ENCODE measurements around the gene SMIM10. TPM values are rescaled to one million over a fixed set of nuclear protein-coding genes. Genes with fewer than 3 reads are reported as not detected.

Gene SMIM10
- total RNA-seq, 1 experiment from 2014 or later: not detected

GRCh38 chrX:135009057-135009610 lies 18.3 kb downstream of the SMIM10 start:
- BruUV-seq (replicated peaks): no TSS peak
- no peak for DNase-seq (ENCODE audit: low spot score)
- H3K4me1 ChIP-seq (ENCODE audit: insufficient read depth, low read length, poor library complexity, severe bottlenecking): no peaks in the 10 kb centered on the region
- intact Hi-C loops (cut with micrococcal nuclease; ENCODE audit: unreplicated experiment): no loop called here
- H3K27me3 ChIP-seq (replicated peaks; ENCODE audit: insufficient read depth, low read depth, low read length, poor library complexity): no peaks in the 10 kb centered on the region
- no peaks in the 10 kb centered on the region for H3K36me3 ChIP-seq (ENCODE audit: insufficient read depth, low read length, poor library complexity, severe bottlenecking)
- no peaks in the 10 kb centered on the region for H3K9me3 ChIP-seq (ENCODE audit: low read depth, low read length, poor library complexity, severe bottlenecking)
- ChIA-PET POLR2A (ENCODE audit: low non-redundant PET) (no interaction called here), CTCF (no interaction called here)
- TF ChIP-seq CTCF (conservative IDR thresholded peaks at IDR 0.05; ENCODE audit: low read depth, low read length) (no peak), EZH2 (IDR thresholded peaks at IDR 0.05; ENCODE audit: borderline replicate concordance, low read depth, low read length, poor library complexity, severe bottlenecking) (no peak)
- H3K27ac ChIP-seq (ENCODE audit: low read depth, low read length, poor library complexity, severe bottlenecking): no peak overlapping the region
- H3K4me3 ChIP-seq (ENCODE audit: low read depth, low read length, poor library complexity, severe bottlenecking): no peak overlapping the region

GRCh38 chrX:135009838-135010237 lies 19.0 kb downstream of the SMIM10 start:
- H3K27me3 ChIP-seq (replicated peaks; ENCODE audit: insufficient read depth, low read depth, low read length, poor library complexity): no peaks in the 10 kb centered on the region
- POLR2A ChIA-PET (ENCODE audit: low non-redundant PET): no interaction called here
- no peaks in the 10 kb centered on the region for H3K9me3 ChIP-seq (ENCODE audit: low read depth, low read length, poor library complexity, severe bottlenecking)
- TF ChIP-seq EZH2 (IDR thresholded peaks at IDR 0.05; ENCODE audit: borderline replicate concordance, low read depth, low read length, poor library complexity, severe bottlenecking): no peak
- no peak for TF ChIP-seq CTCF (conservative IDR thresholded peaks at IDR 0.05; ENCODE audit: low read depth, low read length)
- H3K36me3 ChIP-seq (ENCODE audit: insufficient read depth, low read length, poor library complexity, severe bottlenecking): no peaks in the 10 kb centered on the region
- no peak overlapping the region for H3K4me3 ChIP-seq (ENCODE audit: low read depth, low read length, poor library complexity, severe bottlenecking)
- no peak overlapping the region for H3K27ac ChIP-seq (ENCODE audit: low read depth, low read length, poor library complexity, severe bottlenecking)
- intact Hi-C loops (cut with micrococcal nuclease; ENCODE audit: unreplicated experiment): no loop called here
- CTCF ChIA-PET: no interaction called here
- no peak for DNase-seq (ENCODE audit: low spot score)
- H3K4me1 ChIP-seq (ENCODE audit: insufficient read depth, low read length, poor library complexity, severe bottlenecking): no peaks in the 10 kb centered on the region
- no TSS peak for BruUV-seq (replicated peaks)

- POLR2A ChIA-PET (ENCODE audit: low non-redundant PET): no interaction called here
- H3K4me1 ChIP-seq (ENCODE audit: insufficient read depth, low read length, poor library complexity, severe bottlenecking): no peaks in the 10 kb centered on the region
- CTCF ChIA-PET: no interaction called here
- TF ChIP-seq EZH2 (IDR thresholded peaks at IDR 0.05; ENCODE audit: borderline replicate concordance, low read depth, low read length, poor library complexity, severe bottlenecking) (no peak), CTCF (conservative IDR thresholded peaks at IDR 0.05; ENCODE audit: low read depth, low read length) (no peak)
- H3K27ac ChIP-seq (ENCODE audit: low read depth, low read length, poor library complexity, severe bottlenecking): no peak overlapping the region
- no TSS peak for BruUV-seq (replicated peaks)
- no peaks in the 10 kb centered on the region for H3K36me3 ChIP-seq (ENCODE audit: insufficient read depth, low read length, poor library complexity, severe bottlenecking)
- H3K4me3 ChIP-seq (ENCODE audit: low read depth, low read length, poor library complexity, severe bottlenecking): no peak overlapping the region
- no peaks in the 10 kb centered on the region for H3K27me3 ChIP-seq (replicated peaks; ENCODE audit: insufficient read depth, low read depth, low read length, poor library complexity)
- DNase-seq (ENCODE audit: low spot score): no peak
- intact Hi-C loops (cut with micrococcal nuclease; ENCODE audit: unreplicated experiment): no loop called here
- no peaks in the 10 kb centered on the region for H3K9me3 ChIP-seq (ENCODE audit: low read depth, low read length, poor library complexity, severe bottlenecking)
Observed at GRCh38 chrX:135010921-135011320, 20.1 kb downstream of the SMIM10 start.

Measured in A673 (cell line).